Glutamatergic neuron (in vitro differentiated cells): ENCODE results near the gene GLIPR2. TPM values are rescaled to one million over a fixed set of nuclear protein-coding genes. Genes with fewer than 3 reads are reported as not detected.

Experiments
- DNase-seq: peaks from one replicate; pipeline ENCODE4 v3.0.0; 2022
- H3K27ac Mint-ChIP-seq: one replicate; pipeline ENCODE4 v1.8.0; 2020; ENCODE audit warnings: mild to moderate bottlenecking, mixed read lengths, inconsistent platforms; ENCODE audit not compliant: unreplicated experiment
- H3K27me3 Mint-ChIP-seq: one replicate; pipeline ENCODE4 v1.8.0; 2020; ENCODE audit warnings: mild to moderate bottlenecking, moderate library complexity, mixed read lengths, inconsistent platforms; ENCODE audit not compliant: unreplicated experiment
- H3K36me3 Mint-ChIP-seq: one replicate; pipeline ENCODE4 v1.8.0; 2020; ENCODE audit warnings: mild to moderate bottlenecking, mixed read lengths, inconsistent platforms; ENCODE audit not compliant: unreplicated experiment
- H3K4me1 Mint-ChIP-seq: one replicate; pipeline ENCODE4 v1.8.0; 2020; ENCODE audit warnings: mild to moderate bottlenecking, low read depth, mixed read lengths, inconsistent platforms; ENCODE audit not compliant: unreplicated experiment
- H3K4me3 Mint-ChIP-seq: one replicate; pipeline ENCODE4 v1.8.0; 2020; ENCODE audit warnings: mild to moderate bottlenecking, mixed read lengths, inconsistent platforms; ENCODE audit not compliant: unreplicated experiment
- H3K9me3 Mint-ChIP-seq: one replicate; pipeline ENCODE4 v1.8.0; 2020; ENCODE audit warnings: mild to moderate bottlenecking, moderate library complexity, mixed read lengths, inconsistent platforms; ENCODE audit not compliant: unreplicated experiment
- total RNA-seq: library from RNA; stranded (reverse); fragmentation: NEBNext Ultra II Directional; extraction: Animal tissue kit (Norgen Biotek cat#: 25700); gene quantifications from one replicate; pipeline ENCODE4 v1.2.1, GENCODE V29; 2021; ENCODE audit not compliant: unreplicated experiment
- TF ChIP-seq, protein P1 (sequence below): fragments of 200-600 bp; sonication (generic); IDR thresholded peaks from one replicate; pipeline ENCODE4 v1.5.0; 2021; ENCODE audit not compliant: partially characterized antibody, unreplicated experiment

Gene GLIPR2
- total RNA-seq, 1 donor from 2014 or later = 84.4 TPM

DNA sequence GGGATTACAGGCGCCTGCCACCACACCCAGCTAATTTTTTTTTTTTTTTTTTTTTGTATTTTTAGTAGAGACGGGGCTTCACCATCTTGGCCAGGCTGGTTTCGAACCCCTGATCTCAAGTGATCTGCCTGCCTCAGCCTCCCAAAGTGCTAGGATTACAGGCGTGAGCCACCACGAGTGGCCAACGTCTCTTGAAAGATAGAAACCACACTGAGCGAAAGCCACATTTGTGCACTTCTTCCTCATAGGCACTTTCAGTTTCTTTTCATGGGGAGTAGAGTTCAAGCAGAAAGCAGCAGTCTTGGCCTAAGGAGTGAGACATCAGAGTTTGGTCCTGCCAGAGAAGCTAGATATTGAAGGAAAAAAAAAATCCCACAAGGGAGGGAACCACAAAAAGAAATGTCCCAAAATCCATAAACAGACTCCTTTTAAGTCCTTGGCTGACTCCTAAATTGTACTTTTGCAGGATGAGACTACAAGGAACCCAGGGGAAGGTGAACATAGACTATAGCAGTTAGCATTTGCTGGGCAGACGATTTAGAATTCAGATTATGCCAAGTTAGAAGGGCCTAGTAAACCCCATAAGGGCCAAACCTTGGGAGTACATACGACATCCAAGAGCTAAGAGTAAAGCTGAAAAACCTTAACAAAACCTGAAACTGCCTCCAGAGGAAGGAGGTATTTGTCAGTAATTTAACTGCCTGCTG, 43.9 kb upstream of the GLIPR2 start:
- TF ChIP-seq, protein P1, sequence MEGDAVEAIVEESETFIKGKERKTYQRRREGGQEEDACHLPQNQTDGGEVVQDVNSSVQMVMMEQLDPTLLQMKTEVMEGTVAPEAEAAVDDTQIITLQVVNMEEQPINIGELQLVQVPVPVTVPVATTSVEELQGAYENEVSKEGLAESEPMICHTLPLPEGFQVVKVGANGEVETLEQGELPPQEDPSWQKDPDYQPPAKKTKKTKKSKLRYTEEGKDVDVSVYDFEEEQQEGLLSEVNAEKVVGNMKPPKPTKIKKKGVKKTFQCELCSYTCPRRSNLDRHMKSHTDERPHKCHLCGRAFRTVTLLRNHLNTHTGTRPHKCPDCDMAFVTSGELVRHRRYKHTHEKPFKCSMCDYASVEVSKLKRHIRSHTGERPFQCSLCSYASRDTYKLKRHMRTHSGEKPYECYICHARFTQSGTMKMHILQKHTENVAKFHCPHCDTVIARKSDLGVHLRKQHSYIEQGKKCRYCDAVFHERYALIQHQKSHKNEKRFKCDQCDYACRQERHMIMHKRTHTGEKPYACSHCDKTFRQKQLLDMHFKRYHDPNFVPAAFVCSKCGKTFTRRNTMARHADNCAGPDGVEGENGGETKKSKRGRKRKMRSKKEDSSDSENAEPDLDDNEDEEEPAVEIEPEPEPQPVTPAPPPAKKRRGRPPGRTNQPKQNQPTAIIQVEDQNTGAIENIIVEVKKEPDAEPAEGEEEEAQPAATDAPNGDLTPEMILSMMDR = no peak
- no peak overlapping the region for H3K4me3 Mint-ChIP-seq
- no peak overlapping the region for H3K27ac Mint-ChIP-seq
- H3K4me1 Mint-ChIP-seq = no peaks in the 10 kb centered on the region
- DNase-seq = no peak
- peaks cover 2% of the 10 kb centered on the region for H3K27me3 Mint-ChIP-seq
- H3K9me3 Mint-ChIP-seq = no peaks in the 10 kb centered on the region
- H3K36me3 Mint-ChIP-seq = no peaks in the 10 kb centered on the region

DNA sequence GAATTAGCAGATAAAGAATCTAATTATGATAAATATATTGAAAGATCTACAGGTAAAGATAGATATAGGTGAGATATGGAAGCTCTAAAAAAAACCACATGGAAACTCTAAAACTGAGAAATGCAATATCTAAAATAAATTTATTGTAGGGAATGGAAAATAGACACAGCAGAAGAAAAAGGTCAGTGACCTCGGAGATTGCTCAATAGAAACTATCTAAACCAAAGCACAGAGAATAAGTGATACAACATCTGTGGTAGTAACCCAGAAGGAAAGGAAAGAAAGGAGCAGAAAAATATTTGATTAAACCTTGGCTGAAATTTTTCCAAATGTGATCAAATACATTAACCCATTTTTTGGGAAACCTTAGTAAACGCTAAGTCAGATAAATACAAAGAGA, 43.1 kb upstream of the GLIPR2 start:
- H3K4me1 Mint-ChIP-seq = no peaks in the 10 kb centered on the region
- peaks cover 4% of the 10 kb centered on the region for H3K27me3 Mint-ChIP-seq
- no peak overlapping the region for H3K4me3 Mint-ChIP-seq
- TF ChIP-seq, protein P1 = no peak
- H3K36me3 Mint-ChIP-seq = no peaks in the 10 kb centered on the region
- H3K9me3 Mint-ChIP-seq = peaks cover 1% of the 10 kb centered on the region
- DNase-seq = no peak
- no peak overlapping the region for H3K27ac Mint-ChIP-seq

DNA sequence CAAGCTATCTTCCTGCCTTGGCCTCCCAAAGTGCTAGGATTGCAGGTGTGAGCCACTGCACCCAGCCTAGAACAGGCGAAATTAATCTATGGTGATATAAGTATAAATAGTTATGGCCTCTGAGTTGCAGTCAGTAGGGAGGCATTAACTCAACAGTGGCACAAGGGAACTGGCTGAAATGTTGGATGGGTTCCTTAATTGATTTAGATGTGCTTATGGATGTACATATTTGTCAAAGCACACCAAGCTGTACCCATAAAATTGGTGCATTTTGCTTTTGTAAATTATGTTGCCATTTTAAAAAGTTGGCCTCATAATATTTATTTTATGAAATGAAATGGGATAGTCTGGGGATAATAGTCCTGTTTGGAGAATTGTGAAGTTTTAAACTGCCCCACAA, 36.8 kb upstream of the GLIPR2 start:
- DNase-seq = no peak
- Mint-ChIP-seq H3K9me3 (peaks cover 1% of the 10 kb centered on the region), H3K4me3 (no peak overlapping the region), H3K27ac (no peak overlapping the region), H3K27me3 (peaks cover 4% of the 10 kb centered on the region), H3K36me3 (no peaks in the 10 kb centered on the region), H3K4me1 (peaks cover 2% of the 10 kb centered on the region)
- TF ChIP-seq, protein P1 = no peak

DNA sequence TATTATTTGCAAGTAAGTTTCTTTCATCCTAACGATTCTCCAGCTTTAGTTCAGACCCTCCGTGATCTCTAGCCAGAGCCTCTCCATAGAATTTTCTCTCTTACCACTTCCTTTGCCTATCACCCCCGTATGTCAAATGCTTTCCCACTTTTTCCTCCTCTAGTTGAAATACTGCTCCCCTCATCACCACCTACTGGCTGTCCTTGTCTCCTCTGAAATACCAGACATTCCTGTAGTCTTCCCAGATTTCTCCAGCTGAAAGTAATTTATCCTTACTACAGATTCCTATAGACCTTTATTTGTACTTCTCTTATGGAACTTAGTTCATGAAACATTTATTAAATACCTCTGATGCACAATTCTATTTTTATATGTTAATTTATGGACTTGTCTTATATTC, 36.0 kb upstream of the GLIPR2 start:
- TF ChIP-seq, protein P1 = no peak
- H3K27ac Mint-ChIP-seq = no peak overlapping the region
- no peaks in the 10 kb centered on the region for H3K36me3 Mint-ChIP-seq
- peaks cover 1% of the 10 kb centered on the region for H3K9me3 Mint-ChIP-seq
- peaks cover 2% of the 10 kb centered on the region for H3K4me1 Mint-ChIP-seq
- H3K27me3 Mint-ChIP-seq = peaks cover 4% of the 10 kb centered on the region
- DNase-seq = no peak
- H3K4me3 Mint-ChIP-seq = no peak overlapping the region

DNA sequence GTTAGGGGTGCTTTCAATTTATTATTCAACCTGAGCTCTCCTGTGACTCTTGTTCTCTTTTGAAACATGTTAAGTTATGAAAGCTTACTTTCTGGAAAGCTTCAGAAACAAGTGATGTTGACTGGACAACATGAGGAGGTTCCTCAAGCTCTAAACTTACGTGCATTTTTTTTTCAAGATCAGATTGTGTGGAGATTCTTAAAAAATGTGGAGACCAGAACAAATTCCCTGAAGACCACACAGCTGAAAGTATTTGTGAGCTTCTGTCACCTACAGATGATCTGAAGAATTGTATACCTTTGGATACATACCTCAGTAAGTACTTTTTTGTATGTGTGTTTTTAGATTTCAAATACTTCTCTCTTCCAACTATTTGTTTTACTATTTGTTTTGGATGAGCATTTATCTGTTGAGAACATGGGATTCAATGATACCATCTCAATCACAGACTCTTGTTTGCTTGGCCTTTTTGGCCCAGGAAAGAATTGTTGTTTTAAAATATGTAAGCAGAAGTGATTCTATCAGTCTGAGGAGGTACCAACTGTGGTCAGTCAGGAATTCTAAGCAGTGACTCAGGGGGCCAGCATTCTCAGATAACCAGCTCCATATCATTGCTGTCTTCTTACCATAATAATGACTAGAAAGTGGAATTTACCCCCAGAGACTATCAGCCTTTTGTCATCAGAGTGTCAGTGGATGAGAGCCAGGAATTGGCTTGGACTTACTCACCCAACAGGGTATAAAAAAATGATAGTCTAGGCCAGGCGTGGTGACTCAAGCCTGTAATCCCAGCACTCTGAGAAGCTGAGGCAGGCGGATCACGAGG, 34.4 kb upstream of the GLIPR2 start:
- Mint-ChIP-seq H3K4me1 (peaks cover 2% of the 10 kb centered on the region), H3K4me3 (no peak overlapping the region), H3K9me3 (peaks cover 1% of the 10 kb centered on the region), H3K27me3 (peaks cover 4% of the 10 kb centered on the region), H3K36me3 (no peaks in the 10 kb centered on the region), H3K27ac (no peak overlapping the region)
- TF ChIP-seq, protein P1 = no peak
- DNase-seq = no peak
